HEK293T (cell line): Measurements from ENCODE around the gene OR3A2.
"Not testable (repeated sequence)": the region's sequence is repeated elsewhere in the genome, so short reads cannot be mapped to it uniquely, and the experiment has no call there.

Experiments used
- CTCF ChIA-PET: fragments of 350-600 bp; formaldehyde crosslinking; extraction: SDS; loops from one replicate; lab custom pipeline; 2021; ENCODE audit warnings: antibody characterized with exemption, inconsistent platforms; lab: Yijun Ruan, JAX
- POLR2A ChIA-PET: fragments of 350-600 bp; formaldehyde crosslinking; extraction: SDS; loops from one replicate; lab custom pipeline; 2020; ENCODE audit warnings: antibody characterized with exemption, inconsistent platforms; lab: Yijun Ruan, JAX
- DNase-seq: peaks from one replicate; pipeline ENCODE4 v3.0.0; 2012; ENCODE audit warnings: mixed read lengths; ENCODE audit errors: extremely low spot score
- ARNT ChIP-seq: fragments of 450-650 bp; IDR thresholded peaks from 2 replicates; pipeline ENCODE4 v1.6.1; 2017; ENCODE audit warnings: mild to moderate bottlenecking
- BHLHE40 ChIP-seq: fragments of 450-650 bp; IDR thresholded peaks from 2 replicates; pipeline ENCODE4 v1.6.1; 2016; ENCODE audit warnings: mild to moderate bottlenecking, moderate library complexity, borderline replicate concordance
- CTBP1 ChIP-seq: fragments of 450-650 bp; IDR thresholded peaks from 2 replicates; pipeline ENCODE4 v1.6.1; 2016; ENCODE audit warnings: borderline replicate concordance
- ELF4 ChIP-seq: fragments of 450-650 bp; IDR thresholded peaks from 2 replicates; pipeline ENCODE4 v1.6.1; 2017; ENCODE audit warnings: antibody characterized with exemption
- FOXA1 ChIP-seq: fragments of 450-650 bp; IDR thresholded peaks from 2 replicates; pipeline ENCODE4 v1.6.1; 2016; ENCODE audit warnings: mild to moderate bottlenecking
- FOXK2 ChIP-seq: fragments of 450-650 bp; IDR thresholded peaks from 2 replicates; pipeline ENCODE4 v1.6.1; 2016; ENCODE audit warnings: mild to moderate bottlenecking
- FOXM1 ChIP-seq: fragments of 450-650 bp; IDR thresholded peaks from 2 replicates; pipeline ENCODE4 v1.6.1; 2017; ENCODE audit warnings: mild to moderate bottlenecking, borderline replicate concordance
- HDGF ChIP-seq: fragments of 450-650 bp; IDR thresholded peaks from 2 replicates; pipeline ENCODE4 v1.6.1; 2017; ENCODE audit warnings: antibody characterized with exemption, borderline replicate concordance
- L3MBTL2 ChIP-seq: fragments of 450-650 bp; conservative IDR thresholded peaks from 2 replicates; pipeline ENCODE4 v1.6.1; 2016; ENCODE audit warnings: mild to moderate bottlenecking
- LEF1 ChIP-seq: fragments of 450-650 bp; IDR thresholded peaks from 2 replicates; pipeline ENCODE4 v1.6.1; 2017; ENCODE audit warnings: mild to moderate bottlenecking, borderline replicate concordance
- NFRKB ChIP-seq: fragments of 450-650 bp; IDR thresholded peaks from 2 replicates; pipeline ENCODE4 v1.6.1; 2016; ENCODE audit warnings: mild to moderate bottlenecking, moderate library complexity
- SP1 ChIP-seq: fragments of 450-650 bp; IDR thresholded peaks from 2 replicates; pipeline ENCODE4 v1.6.1; 2017
- SUZ12 ChIP-seq: fragments of 450-650 bp; IDR thresholded peaks from 2 replicates; pipeline ENCODE4 v1.6.1; 2016; ENCODE audit warnings: mild to moderate bottlenecking
- TARDBP ChIP-seq: fragments of 450-650 bp; IDR thresholded peaks from 2 replicates; pipeline ENCODE4 v1.6.1; 2016
- ZNF384 ChIP-seq: fragments of 450-650 bp; IDR thresholded peaks from 2 replicates; pipeline ENCODE4 v1.6.1; 2016
- TF ChIP-seq, protein P1 (sequence below): fragments of 450-650 bp; IDR thresholded peaks from 2 replicates; pipeline ENCODE4 v1.6.1; 2016

The OR3A2 gene

DNA sequence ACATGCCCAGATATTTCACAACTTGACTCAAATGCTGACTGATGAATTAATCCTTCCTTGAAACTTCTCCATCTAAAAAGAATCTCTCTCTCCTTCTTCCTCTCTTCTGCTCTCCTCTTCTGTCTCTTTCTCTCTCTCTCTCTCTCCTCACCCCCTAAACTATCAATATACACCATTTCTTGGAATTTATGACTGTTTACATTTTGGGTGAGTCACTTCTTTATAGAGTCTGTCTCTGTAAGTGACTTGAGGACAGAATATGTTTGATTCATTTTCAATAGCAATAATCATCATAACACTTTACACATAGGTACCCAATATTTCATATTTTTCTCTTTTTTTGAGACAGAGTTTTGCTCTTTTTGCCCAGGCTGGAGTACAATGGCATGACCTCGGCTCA, 103.2 kb downstream of the OR3A2 start:
- POLR2A ChIA-PET, result no interaction called here
- TF ChIP-seq FOXK2 (no peak), SP1 (no peak), L3MBTL2 (peak; percentile 50), FOXM1 (no peak), CTBP1 (no peak)
- no peak for DNase-seq
- CTCF ChIA-PET, result no interaction called here

DNA sequence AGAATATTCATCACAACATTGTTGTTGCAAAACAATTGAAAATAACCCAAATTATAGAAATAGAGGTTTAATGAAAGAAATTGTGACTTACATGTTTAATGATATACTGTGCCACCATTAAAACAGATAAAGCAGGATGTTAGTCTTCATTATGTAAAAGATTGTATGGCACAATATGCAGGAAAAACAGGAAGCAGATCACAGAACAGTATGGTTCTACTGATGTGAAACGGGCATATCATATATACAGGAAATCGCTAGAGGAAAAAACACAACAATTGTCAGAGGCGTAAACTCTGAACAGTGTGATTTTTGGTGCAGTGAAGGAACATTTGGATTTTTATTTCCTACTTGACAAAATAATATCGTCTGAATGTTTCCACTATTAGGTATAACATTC, 110.0 kb downstream of the OR3A2 start:
- ChIA-PET CTCF (no interaction called here), POLR2A (no interaction called here)
- TF ChIP-seq TARDBP, result no peak
- TF ChIP-seq SUZ12, result no peak
- TF ChIP-seq ELF4, result no peak
- TF ChIP-seq, protein P1, sequence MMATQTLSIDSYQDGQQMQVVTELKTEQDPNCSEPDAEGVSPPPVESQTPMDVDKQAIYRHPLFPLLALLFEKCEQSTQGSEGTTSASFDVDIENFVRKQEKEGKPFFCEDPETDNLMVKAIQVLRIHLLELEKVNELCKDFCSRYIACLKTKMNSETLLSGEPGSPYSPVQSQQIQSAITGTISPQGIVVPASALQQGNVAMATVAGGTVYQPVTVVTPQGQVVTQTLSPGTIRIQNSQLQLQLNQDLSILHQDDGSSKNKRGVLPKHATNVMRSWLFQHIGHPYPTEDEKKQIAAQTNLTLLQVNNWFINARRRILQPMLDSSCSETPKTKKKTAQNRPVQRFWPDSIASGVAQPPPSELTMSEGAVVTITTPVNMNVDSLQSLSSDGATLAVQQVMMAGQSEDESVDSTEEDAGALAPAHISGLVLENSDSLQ, result no peak
- TF ChIP-seq LEF1, result no peak
- no peak for TF ChIP-seq NFRKB
- no peak for TF ChIP-seq FOXM1
- no peak for TF ChIP-seq BHLHE40
- no peak for TF ChIP-seq FOXK2
- TF ChIP-seq ARNT, result no peak
- DNase-seq, result no peak

DNA sequence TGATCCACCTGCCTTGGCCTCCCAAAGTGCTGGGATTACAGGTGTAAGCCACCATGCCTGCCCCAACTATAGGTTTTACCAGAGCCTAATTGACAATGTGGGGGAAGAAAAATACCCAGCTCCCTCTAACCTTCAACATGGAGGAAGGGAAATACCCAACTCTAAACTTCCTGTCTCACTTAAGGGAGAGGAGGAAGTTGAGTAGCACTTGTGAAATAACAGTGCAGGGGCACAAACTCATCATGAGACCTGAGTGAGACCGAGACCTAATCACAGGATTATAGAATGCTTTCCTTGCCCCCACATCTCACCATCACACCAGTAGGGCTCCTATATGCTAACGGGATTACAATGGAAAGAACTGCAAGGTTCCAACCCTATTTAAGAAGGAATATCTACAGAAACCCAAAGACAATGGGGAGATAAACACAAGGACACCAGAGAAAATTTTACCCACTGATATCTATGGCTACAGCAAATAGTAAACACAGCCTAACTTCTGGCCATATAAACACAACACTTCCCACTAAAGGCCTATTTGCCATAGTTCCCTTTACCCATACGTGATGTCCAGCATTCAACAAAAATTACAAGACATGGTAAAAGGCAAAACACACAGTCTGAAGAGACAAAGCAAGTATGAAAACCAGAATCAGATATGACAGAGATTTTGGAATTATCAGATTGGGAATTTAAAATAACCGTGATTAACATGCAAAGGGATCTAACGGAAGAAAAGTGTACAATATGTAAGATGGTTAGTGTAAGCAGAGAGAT, 114.8 kb downstream of the OR3A2 start:
- ChIA-PET POLR2A (no interaction called here), CTCF (no interaction called here)
- TF ChIP-seq ZNF384, result no peak
- TF ChIP-seq FOXA1, result no peak
- TF ChIP-seq CTBP1, result no peak
- no peak for TF ChIP-seq FOXK2
- no peak for TF ChIP-seq SP1
- TF ChIP-seq FOXM1, result no peak
- no peak for TF ChIP-seq SUZ12
- no peak for TF ChIP-seq TARDBP
- TF ChIP-seq HDGF, result no peak
- TF ChIP-seq ARNT, result no peak
- TF ChIP-seq, protein P1, result no peak
- TF ChIP-seq NFRKB, result no peak
- no peak for TF ChIP-seq BHLHE40
- DNase-seq, result no peak

DNA sequence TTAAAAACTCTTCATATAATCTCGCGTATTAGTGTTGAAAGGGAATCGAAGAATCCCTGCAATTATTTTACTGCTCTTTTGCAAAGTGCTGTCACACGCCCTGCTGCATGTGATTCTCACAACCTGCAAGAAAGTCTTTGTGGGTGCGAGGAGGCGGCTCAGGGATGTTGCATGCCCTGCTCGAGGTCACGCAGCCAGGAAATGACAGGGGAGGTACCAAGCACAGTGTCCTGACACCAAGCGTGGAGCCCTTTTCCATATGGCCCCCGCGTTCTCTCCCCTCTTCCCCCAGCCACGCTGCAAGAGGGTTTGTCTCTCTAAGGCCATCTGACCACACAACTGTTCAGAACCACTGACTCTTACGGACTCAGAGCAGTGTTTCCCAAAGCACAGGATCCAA, 125.5 kb downstream of the OR3A2 start:
- no peak for TF ChIP-seq FOXK2
- no peak for TF ChIP-seq ELF4
- TF ChIP-seq NFRKB, result no peak
- no peak for TF ChIP-seq L3MBTL2
- no peak for TF ChIP-seq LEF1
- TF ChIP-seq, protein P1, result no peak
- no peak for TF ChIP-seq SUZ12
- TF ChIP-seq FOXA1, result no peak
- TF ChIP-seq FOXM1, result no peak
- no peak for TF ChIP-seq ARNT
- CTCF ChIA-PET, result no interaction called here
- POLR2A ChIA-PET, result no interaction called here

DNA sequence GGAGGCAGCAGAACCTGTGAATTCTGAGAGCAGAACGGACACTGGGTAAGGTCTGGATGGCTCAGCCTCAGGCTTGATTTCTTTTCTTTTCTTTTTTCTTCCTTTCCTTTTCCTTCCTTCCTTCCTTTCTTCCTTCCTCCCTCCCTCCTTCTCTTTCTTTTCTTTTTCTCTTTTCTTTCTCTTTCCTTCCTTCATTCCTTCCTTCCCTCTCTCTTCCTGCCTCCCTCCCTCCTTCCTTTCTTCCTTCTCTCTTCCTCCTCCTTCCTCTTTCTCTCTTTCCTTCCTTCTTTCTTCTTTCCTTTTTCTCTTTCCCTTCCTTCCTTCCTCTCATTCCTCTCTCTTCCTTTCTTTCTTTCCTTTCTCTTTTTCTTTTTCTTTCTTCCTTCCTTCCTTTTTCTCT, 125.9 kb downstream of the OR3A2 start:
- TF ChIP-seq CTBP1 (no peak), FOXK2 (no peak), ARNT (no peak), LEF1 (no peak)
- POLR2A ChIA-PET, result no interaction called here
- DNase-seq, result no peak
- CTCF ChIA-PET, result no interaction called here

More for the DNA sequence above, 125.5 kb downstream of the OR3A2 start:
- no peak for DNase-seq

DNA sequence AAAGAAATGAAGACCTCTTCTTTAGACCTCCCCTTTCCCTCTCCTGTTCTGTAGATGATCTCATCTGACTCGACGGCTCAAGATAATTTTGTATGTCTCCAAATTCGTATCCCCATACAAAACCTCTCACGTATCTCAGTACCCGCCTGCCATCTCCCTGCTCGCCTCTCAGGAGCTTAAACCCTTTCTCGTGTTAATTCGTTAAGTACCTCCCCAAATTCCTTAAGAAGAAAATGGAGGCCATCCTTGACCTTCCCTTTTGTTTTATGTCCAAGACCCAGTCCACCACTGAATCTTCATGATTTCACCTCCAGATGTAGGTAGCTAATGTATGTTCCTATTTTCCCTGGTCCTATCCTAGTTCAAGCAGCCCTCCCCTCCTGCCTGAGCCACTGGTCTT, 129.5 kb downstream of the OR3A2 start:
- DNase-seq, result no peak
- TF ChIP-seq BHLHE40 (no peak), CTBP1 (no peak), ARNT (no peak), TARDBP (no peak), L3MBTL2 (no peak), FOXM1 (no peak), HDGF (no peak), ZNF384 (no peak), ELF4 (no peak)
- TF ChIP-seq, protein P1, result no peak
- POLR2A ChIA-PET, result no interaction called here
- CTCF ChIA-PET, result no interaction called here

DNA sequence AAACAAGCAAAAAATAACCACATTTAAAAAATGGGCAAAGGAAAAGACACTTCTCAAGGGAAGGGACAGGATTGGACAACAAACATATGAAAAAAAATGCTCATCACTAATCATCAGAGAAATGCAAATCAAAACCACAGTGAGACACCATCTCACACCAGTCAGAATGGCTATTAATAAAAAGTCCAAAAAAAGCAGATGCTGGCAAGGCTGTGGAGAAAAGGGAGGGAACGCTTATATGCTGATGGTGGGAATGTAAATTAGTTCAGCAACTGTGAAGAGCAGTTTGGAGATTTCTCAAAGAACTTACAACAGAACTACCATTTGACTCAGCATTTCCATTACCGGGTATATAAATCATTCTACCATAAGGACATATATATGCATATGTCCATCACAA, 137.1 kb downstream of the OR3A2 start:
- CTCF ChIA-PET, DNase-seq, POLR2A ChIA-PET: not testable (repeated sequence)

DNA sequence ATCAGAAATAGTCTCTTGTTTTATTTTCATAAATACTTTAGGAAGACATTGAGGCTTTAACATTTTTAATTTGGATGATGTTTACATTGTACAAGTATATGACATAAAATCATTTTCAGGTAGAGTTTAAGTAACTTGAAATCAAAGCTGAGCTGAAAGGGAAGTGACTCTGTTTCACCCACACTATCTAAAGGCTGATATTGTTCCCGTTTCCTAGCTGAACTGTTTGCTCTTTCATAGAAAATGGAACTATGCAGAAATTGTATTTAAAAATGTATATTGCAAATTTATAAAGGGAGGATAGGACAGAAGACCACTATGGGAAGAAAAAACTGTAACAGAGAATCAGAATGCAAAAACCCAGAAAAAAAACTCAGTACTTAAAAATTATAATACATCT, 141.3 kb downstream of the OR3A2 start:
- POLR2A ChIA-PET, CTCF ChIA-PET, DNase-seq: not testable (repeated sequence)

DNA sequence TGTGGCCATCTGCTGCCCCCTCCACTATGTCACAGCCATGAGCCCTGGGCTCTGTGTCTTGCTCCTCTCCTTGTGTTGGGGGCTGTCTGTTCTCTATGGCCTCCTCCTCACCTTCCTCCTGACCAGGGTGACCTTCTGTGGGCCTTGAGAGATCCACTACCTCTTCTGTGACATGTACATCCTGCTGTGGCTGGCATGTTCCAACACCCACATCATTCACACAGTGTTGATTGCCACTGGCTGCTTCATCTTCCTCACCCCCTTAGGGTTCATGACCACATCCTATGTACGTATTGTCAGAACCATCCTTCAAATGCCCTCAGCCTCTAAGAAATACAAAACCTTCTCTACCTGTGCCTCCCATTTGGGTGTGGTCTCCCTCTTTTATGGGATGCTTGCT, 145.1 kb downstream of the OR3A2 start:
- POLR2A ChIA-PET, CTCF ChIA-PET, DNase-seq: not testable (repeated sequence)

DNA sequence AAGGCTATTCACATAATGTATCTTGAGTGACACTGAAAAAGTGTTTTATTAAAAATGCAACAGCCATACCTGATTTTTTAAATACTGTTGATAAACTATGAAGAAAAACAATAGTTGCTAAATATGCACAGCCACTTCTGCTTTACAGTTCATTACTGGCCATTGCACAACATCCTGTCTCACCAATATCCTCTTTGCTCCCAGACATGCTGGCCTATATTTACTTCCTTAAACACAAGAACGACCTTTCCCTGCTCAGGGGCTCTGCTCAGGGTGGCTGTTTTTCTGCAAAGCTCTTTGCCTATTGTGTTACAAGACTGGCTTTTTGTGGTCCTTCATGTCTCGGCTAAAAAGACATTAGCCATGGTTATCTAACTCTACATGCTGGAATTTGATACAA, 147.4 kb downstream of the OR3A2 start:
- DNase-seq, CTCF ChIA-PET, POLR2A ChIA-PET: not testable (repeated sequence)

DNA sequence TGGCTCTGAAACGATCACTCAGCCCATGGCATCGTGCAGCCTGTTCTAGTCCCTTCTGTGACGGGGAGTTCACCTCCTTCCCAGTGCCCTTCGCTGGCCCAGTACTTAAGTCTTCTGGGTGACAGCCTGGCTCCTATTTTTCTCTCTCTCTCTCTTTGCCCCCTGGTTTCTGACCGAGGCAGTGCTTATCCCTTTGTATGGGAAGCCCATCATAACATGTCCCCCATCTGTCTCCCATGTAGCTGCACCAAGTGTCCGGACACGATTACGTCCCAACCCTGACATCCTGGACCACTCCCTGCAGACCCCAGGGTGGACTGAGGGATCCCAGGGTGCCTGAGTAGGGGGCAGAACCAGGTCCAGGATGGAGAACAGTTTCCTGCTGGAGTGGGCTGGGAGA, 153.8 kb downstream of the OR3A2 start:
- CTCF ChIA-PET, DNase-seq, POLR2A ChIA-PET: not testable (repeated sequence)
